ENCODE data around the gene RTF1. TPM values are rescaled to one million over a fixed set of nuclear protein-coding genes. Genes with fewer than 3 reads are reported as not detected.

RTF1 gene
- polyA plus RNA-seq, 1 donor, result 34.8 TPM

DNA sequence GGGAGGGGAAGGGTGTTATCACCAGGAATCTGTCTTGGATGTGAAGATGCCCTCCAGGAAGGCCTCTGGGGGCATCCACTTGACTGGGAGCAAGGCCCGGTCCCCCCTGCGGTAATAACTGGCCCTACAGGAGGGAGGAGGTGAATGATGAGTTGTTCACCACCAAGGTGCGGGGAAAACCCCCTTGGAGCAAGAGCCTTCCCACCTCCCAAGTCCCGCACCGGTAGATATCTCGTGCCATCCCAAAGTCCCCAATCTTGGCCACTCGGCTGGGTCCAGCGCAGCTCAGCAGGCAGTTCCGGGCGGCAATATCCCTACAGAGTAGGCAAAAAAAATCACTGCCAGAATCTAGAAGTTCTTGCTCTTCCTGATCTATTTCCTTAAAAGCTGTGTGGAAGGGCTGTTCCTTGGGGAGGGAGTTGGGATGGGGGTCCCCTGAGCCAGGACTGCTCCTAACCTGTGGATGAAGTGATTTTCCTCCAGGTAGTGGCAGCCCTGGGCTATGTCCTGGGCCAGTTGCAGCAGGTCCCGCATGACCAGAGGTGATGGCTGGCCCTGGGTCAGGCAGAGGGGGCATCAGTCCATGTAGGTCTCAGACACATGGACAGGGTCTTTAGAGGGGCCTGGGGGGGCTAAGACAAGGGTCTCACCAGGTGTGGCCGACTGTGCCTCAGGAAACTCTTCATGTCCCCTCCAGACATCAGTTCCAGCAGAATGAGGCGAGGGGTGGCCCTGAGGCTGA, 88.0 kb downstream of the RTF1 start:
- DNase-seq (ENCODE audit: low read depth), result no peak

DNA sequence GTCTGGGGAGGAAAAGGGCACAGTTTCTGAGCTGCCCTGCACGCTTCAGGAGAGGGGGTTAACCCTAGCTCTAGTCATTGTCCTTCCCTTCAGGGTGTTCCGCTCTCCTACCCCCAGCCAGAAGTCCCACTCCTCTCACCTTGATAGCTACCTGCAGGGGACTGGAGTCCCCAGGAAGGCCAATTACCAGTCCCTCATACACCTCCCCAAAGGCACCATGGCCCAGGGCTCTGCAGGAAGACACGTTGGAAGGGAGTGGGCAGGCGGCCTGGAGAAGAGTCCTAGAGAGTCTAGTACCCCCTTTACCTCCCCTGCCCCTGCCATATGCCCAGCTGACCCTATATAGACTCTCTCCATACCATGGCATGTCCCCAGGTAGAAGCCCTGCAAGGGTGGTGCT, 88.9 kb downstream of the RTF1 start:
- no peak for DNase-seq (ENCODE audit: low read depth)

- no peak for DNase-seq (ENCODE audit: low read depth)
Measured at GRCh38 chr15:41506796-41507341, 90.0 kb downstream of the RTF1 start.

- DNase-seq (ENCODE audit: low read depth), result no peak
Measured at GRCh38 chr15:41507820-41508290, 91.0 kb downstream of the RTF1 start.

DNA sequence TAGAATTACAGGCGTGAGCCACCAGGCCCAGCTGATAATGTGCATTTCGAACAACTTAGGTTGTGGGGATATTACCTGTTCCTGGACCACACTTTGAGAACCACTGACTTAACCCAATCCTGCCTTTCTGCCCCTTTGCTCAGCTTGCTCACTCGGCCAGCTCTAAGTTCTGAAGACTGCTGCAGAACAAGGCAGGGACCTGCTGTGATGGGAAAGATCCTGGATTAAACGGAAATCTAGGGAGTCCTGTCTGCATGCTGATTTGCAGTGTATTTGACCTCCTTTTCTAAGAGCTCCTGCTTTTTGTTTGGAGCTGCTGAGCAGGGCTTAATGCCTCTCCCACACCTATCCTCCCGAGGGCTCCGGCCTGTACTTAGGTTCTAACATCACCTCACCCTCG, 93.8 kb downstream of the RTF1 start:
- no peak for DNase-seq (ENCODE audit: low read depth)

- DNase-seq (ENCODE audit: low read depth), result no peak
Measured at GRCh38 chr15:41511331-41511898, 94.5 kb downstream of the RTF1 start.

- no peak for DNase-seq (ENCODE audit: low read depth)
Measured at GRCh38 chr15:41511899-41512369, 95.0 kb downstream of the RTF1 start.

- no peak for DNase-seq (ENCODE audit: low read depth)
Measured at GRCh38 chr15:41512512-41512939, 95.6 kb downstream of the RTF1 start.

- DNase-seq (ENCODE audit: low read depth), result no peak
Measured at GRCh38 chr15:41512940-41513505, 96.1 kb downstream of the RTF1 start.

- DNase-seq (ENCODE audit: low read depth), result no peak
Measured at GRCh38 chr15:41513506-41514227, 96.8 kb downstream of the RTF1 start, which contains the start of gene LTK. Gene LTK, minus strand, starts transcription at chr15:41513827. Its CDS starts 118 bp downstream, at chr15:41513709.

DNA sequence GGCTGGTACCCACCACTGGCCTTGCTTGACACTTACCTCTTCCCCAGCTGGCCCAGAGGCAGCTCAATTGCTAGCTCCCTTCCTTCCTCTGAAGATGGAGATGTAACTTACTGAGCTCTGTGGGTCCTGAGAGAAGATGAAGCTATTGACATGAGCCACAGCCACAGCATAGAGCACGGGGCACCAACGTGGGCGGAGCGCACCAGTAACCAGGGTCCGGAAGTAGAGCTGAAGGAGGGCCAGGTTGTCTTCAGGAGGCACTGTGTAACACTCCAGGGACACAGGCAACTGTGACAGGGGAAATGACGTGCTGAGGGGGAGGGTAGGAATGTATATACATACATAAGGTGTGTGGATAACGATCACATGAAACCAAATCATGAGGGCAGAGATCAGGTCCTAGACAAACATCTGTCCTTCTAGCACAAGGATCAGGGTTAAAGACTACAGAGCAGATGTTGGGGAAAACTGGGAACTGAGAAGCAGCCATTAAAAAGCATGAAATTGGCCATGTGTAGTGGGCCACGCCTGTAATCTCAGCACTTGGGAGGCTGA, 101.1 kb downstream of the RTF1 start:
- no peak for DNase-seq (ENCODE audit: low read depth)

DNA sequence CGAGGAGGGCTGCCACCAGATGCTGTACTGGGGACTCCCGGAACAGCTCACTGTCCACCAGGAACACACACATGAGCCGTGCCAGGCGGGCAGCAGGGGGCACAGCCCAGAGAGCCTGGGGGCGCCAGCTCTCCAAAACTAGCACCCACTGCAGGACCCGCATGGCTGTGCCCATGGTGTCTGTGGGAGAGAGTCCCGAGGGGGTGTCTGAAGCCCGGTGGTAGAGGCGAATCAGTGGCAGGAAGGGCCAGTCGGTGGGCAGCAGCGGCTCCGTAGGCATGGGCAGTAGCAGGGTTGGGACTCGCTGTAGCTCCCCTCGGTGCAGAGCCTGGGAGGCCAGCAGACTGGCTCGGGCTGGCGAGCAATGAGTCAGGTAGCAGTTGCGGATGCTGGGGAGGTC, 103.7 kb downstream of the RTF1 start:
- DNase-seq (ENCODE audit: low read depth), result no peak

GRCh38 chr15:41521614-41522013, 104.7 kb downstream of the RTF1 start:
- no peak for DNase-seq (ENCODE audit: low read depth)

DNA sequence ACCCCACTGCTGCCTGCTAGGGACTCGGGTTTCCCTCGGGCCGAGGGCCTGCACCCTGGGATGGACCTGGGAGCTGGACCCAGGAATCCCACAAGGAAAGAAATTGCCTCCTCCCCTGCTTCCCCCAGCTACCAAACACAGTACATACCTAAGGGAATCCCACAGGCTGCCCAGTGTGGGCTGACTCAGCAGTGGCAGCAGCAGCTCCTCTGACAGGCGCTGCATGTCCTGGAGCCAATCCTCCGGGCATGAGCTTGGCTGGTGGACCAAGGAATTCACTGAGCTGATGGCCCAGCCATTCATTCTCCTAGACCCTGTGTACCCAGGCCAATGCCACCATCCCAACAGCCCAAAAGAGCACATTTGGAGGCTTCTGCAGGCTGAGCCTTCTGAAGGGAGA, 106.2 kb downstream of the RTF1 start:
- DNase-seq (ENCODE audit: low read depth), result no peak

GRCh38 chr15:41530363-41530956, 113.6 kb downstream of the RTF1 start:
- no peak for DNase-seq (ENCODE audit: low read depth)

Other genes with a start within 250 kb of the RTF1 start
- 0.06 TPM for gene EXD1, start 186.3 kb upstream of the RTF1 start, polyA plus RNA-seq (ENCODE audit: insufficient read length)
- 58.8 TPM for gene CHP1, start 185.8 kb upstream of the RTF1 start, polyA plus RNA-seq (ENCODE audit: insufficient read length)
- 3.1 TPM for gene OIP5, start 84.5 kb upstream of the RTF1 start, polyA plus RNA-seq (ENCODE audit: insufficient read length)
- 29.6 TPM for gene NUSAP1, start 84.2 kb upstream of the RTF1 start, polyA plus RNA-seq (ENCODE audit: insufficient read length)
- gene NDUFAF1, start 14.6 kb upstream of the RTF1 start, polyA plus RNA-seq (ENCODE audit: insufficient read length), result 21.4 TPM
- 0.51 TPM for gene ITPKA, start 76.8 kb downstream of the RTF1 start, polyA plus RNA-seq (ENCODE audit: insufficient read length)
- gene LTK, start 96.7 kb downstream of the RTF1 start, polyA plus RNA-seq (ENCODE audit: insufficient read length), result 12.9 TPM
- 20.1 TPM for gene RPAP1, start 127.2 kb downstream of the RTF1 start, polyA plus RNA-seq (ENCODE audit: insufficient read length)
- gene TYRO3, start 142.1 kb downstream of the RTF1 start, polyA plus RNA-seq (ENCODE audit: insufficient read length), result 15.9 TPM
- 21.7 TPM for gene MGA, start 243.3 kb downstream of the RTF1 start, polyA plus RNA-seq (ENCODE audit: insufficient read length)

Measured in forelimb muscle (tissue), 1 donor.